HepG2 (cell line): ENCODE measurements around the gene CSNK1D. TPM values are rescaled to one million over a fixed set of nuclear protein-coding genes. Genes with fewer than 3 reads are reported as not detected.
A peak's percentile ranks its signal among the peaks of the same experiment; 100 is the strongest.

Experiments
- ATAC-seq: fragments of 200-7000 bp; cut with Tn5 transposase; 3 replicates; pipeline ENCODE4 v1.9.1; 2020; ENCODE audit warnings: mild to moderate bottlenecking, moderate library complexity
- BruUV-seq: library from RNA; stranded (reverse); fragments of 400-500 nt; replicated peaks from 2 replicates; lab custom pipeline; 2021; lab: Mats Ljungman, UMichigan
- CTCF ChIA-PET: fragments of 300-600 bp; formaldehyde crosslinking; extraction: SDS; loops from one replicate; lab custom pipeline; 2021; ENCODE audit warnings: low total read pairs, inconsistent platforms, low intra/inter-chr PET ratio; lab: Yijun Ruan, JAX
- POLR2A ChIA-PET: fragments of 350-600 bp; sonication (Branson Sonifier 250); formaldehyde crosslinking; loops from one replicate; lab custom pipeline; 2020; ENCODE audit warnings: antibody characterized with exemption, inconsistent platforms; lab: Yijun Ruan, JAX
- DNase-seq: peaks from one replicate; pipeline ENCODE4 v3.0.0-alpha.2; 2015; ENCODE audit warnings: low spot score
- FAIRE-seq: peaks from 3 replicates; lab custom pipeline; 2011; peaks lifted over from hg19 to GRCh38; lab: Jason Lieb, UNC
- H2AFZ ChIP-seq: one replicate; pipeline ENCODE4 v1.6.1; 2011; ENCODE audit warnings: low read length, inconsistent platforms
- H3K27ac ChIP-seq: fragments of 300-600 bp; 3 replicates; pipeline ENCODE4 v1.8.0; 2011; ENCODE audit warnings: mixed run types, mild to moderate bottlenecking, mixed read lengths, low read length, inconsistent platforms; ENCODE audit not compliant: insufficient read depth; ENCODE audit errors: extremely low read length
- H3K27me3 ChIP-seq, 2 experiments: fragments of 200-600 bp in 1 of 2; 2 replicates in 1 of 2; 3 replicates in 1 of 2; pipeline versions ENCODE4 v1.6.0 to v1.8.0; 2011; ENCODE audit warnings: low read length in 2 of 2, mild to moderate bottlenecking in 2 of 2, moderate library complexity in 2 of 2, inconsistent platforms in 1 of 2; ENCODE audit not compliant: insufficient read depth in 2 of 2, control insufficient read depth in 1 of 2
- H3K36me3 ChIP-seq, 2 experiments: fragments of 200-600 bp in 1 of 2; replicated peaks in 1 of 2; 2 replicates in 1 of 2; 3 replicates in 1 of 2; pipeline versions ENCODE4 v1.5.1 to v1.8.0; 2011; ENCODE audit warnings: low read length in 2 of 2, inconsistent platforms in 1 of 2; ENCODE audit not compliant: insufficient read depth in 2 of 2, control insufficient read depth in 1 of 2
- H3K4me1 ChIP-seq: 2 replicates; pipeline ENCODE4 v1.5.1; 2012; ENCODE audit warnings: low read length, inconsistent platforms; ENCODE audit not compliant: insufficient read depth
- H3K4me2 ChIP-seq: 2 replicates; pipeline ENCODE4 v1.6.0; 2011; ENCODE audit warnings: low read depth, low read length, inconsistent platforms
- H3K4me3 ChIP-seq, 3 experiments: fragments of 200-600 bp in 1 of 3; sonication (generic), shearing (Covaris generic) in 1 of 3; replicated peaks in 1 of 3; 2 replicates each; pipeline ENCODE4 v1.5.1; 2011 to 2016; ENCODE audit warnings: low read length in 3 of 3, inconsistent platforms in 2 of 3, low read depth in 2 of 3, mild to moderate bottlenecking in 2 of 3, control low read depth in 1 of 3, mixed read lengths in 1 of 3; ENCODE audit not compliant: insufficient read depth in 1 of 3
- H3K79me2 ChIP-seq: one replicate; pipeline ENCODE4 v1.6.1; 2011; ENCODE audit warnings: low read length, inconsistent platforms; ENCODE audit not compliant: insufficient read depth
- H3K9ac ChIP-seq: 2 replicates; pipeline ENCODE4 v1.6.0; 2011; ENCODE audit warnings: mild to moderate bottlenecking, low read depth, low read length, inconsistent platforms; ENCODE audit not compliant: insufficient read depth
- H3K9me3 ChIP-seq: 2 replicates; pipeline ENCODE4 v1.5.1; 2012; ENCODE audit warnings: mild to moderate bottlenecking, low read length
- H4K20me1 ChIP-seq: 2 replicates; pipeline ENCODE4 v1.6.0; 2011; ENCODE audit warnings: inconsistent platforms, mild to moderate bottlenecking, low read length, moderate library complexity; ENCODE audit not compliant: insufficient read depth
- ATF6 ChIP-seq: sonication (generic); formaldehyde crosslinking; conservative IDR thresholded peaks from 2 replicates; pipeline ENCODE4 v1.4.0; 2020; ENCODE audit warnings: missing genetic modification reagents
- CEBPB ChIP-seq: IDR thresholded peaks from 2 replicates; pipeline ENCODE4 v1.6.1; 2011; ENCODE audit warnings: low read depth, low read length, improper control_type of control experiment, borderline replicate concordance
- EP300 ChIP-seq, 3 experiments: sonication (generic) in 1 of 3; formaldehyde crosslinking in 1 of 3; IDR thresholded peaks; 2 replicates each; pipeline versions ENCODE4 v1.5.1 to v1.6.1; 2011 to 2020; ENCODE audit warnings: low read depth in 2 of 3, low read length in 2 of 3, borderline replicate concordance in 1 of 3, improper control_type of control experiment in 1 of 3, mild to moderate bottlenecking in 1 of 3, missing genetic modification reagents in 1 of 3, moderate library complexity in 1 of 3
- JDP2 ChIP-seq: sonication (generic); formaldehyde crosslinking; IDR thresholded peaks from 2 replicates; pipeline ENCODE4 v1.8.1; 2022; ENCODE audit warnings: missing genetic modification reagents, borderline replicate concordance
- MED8 ChIP-seq: sonication (generic); formaldehyde crosslinking; IDR thresholded peaks from 2 replicates; pipeline ENCODE4 v1.8.1; 2023; ENCODE audit warnings: mild to moderate bottlenecking, missing genetic modification reagents; ENCODE audit not compliant: insufficient replicate concordance
- NCOA1 ChIP-seq: sonication (generic); formaldehyde crosslinking; IDR thresholded peaks from 2 replicates; pipeline ENCODE4 v1.9.0; 2021; ENCODE audit warnings: missing genetic modification reagents
- PCBP1 ChIP-seq: fragments of 200-400 bp; formaldehyde crosslinking; IDR thresholded peaks from 2 replicates; pipeline ENCODE4 v1.6.1; 2017; ENCODE audit warnings: mild to moderate bottlenecking, low read depth, low read length, borderline replicate concordance
- PPARG ChIP-seq: conservative IDR thresholded peaks from 2 replicates; pipeline ENCODE4 v1.6.1; 2016; ENCODE audit warnings: missing biosample characterization, missing genetic modification reagents
- RBFOX2 ChIP-seq: fragments of 200-400 bp; formaldehyde crosslinking; IDR thresholded peaks from 2 replicates; pipeline ENCODE4 v1.6.1; 2017; ENCODE audit warnings: low read depth, mild to moderate bottlenecking, low read length
- SCMH1 ChIP-seq: sonication (generic); formaldehyde crosslinking; IDR thresholded peaks from 2 replicates; pipeline ENCODE4 v1.9.0; 2021; ENCODE audit warnings: missing genetic modification reagents, mild to moderate bottlenecking, borderline replicate concordance
- TBL1XR1 ChIP-seq: fragments of 150-350 bp; IDR thresholded peaks from 2 replicates; pipeline ENCODE4 v1.6.1; 2014; ENCODE audit warnings: borderline replicate concordance, low read length; ENCODE audit not compliant: partially characterized antibody
- ZNF335 ChIP-seq: sonication (generic); formaldehyde crosslinking; IDR thresholded peaks from 2 replicates; pipeline ENCODE4 v1.4.0; 2020; ENCODE audit warnings: missing genetic modification reagents
- ZNF383 ChIP-seq: sonication (generic); formaldehyde crosslinking; IDR thresholded peaks from 2 replicates; pipeline ENCODE4 v1.4.0; 2020; ENCODE audit warnings: missing genetic modification reagents, mild to moderate bottlenecking, borderline replicate concordance
- ZNF451 ChIP-seq: sonication (generic); formaldehyde crosslinking; IDR thresholded peaks from 2 replicates; pipeline ENCODE4 v1.5.0; 2020; ENCODE audit warnings: mild to moderate bottlenecking, missing genetic modification reagents
- ZNF570 ChIP-seq: sonication (generic); formaldehyde crosslinking; IDR thresholded peaks from 2 replicates; pipeline ENCODE4 v1.4.0; 2020; ENCODE audit warnings: mild to moderate bottlenecking, missing genetic modification reagents, borderline replicate concordance
- ZNF605 ChIP-seq: sonication (generic); formaldehyde crosslinking; IDR thresholded peaks from 2 replicates; pipeline ENCODE4 v1.8.0; 2022; ENCODE audit warnings: mild to moderate bottlenecking, missing genetic modification reagents
- ZNF615 ChIP-seq: sonication (generic); formaldehyde crosslinking; IDR thresholded peaks from 2 replicates; pipeline ENCODE4 v1.5.0; 2020; ENCODE audit warnings: mild to moderate bottlenecking, missing genetic modification reagents, borderline replicate concordance
- ZNF672 ChIP-seq: sonication (generic); formaldehyde crosslinking; IDR thresholded peaks from 2 replicates; pipeline ENCODE4 v1.8.1; 2022; ENCODE audit warnings: missing genetic modification reagents
- ZNF777 ChIP-seq: sonication (generic); formaldehyde crosslinking; IDR thresholded peaks from 2 replicates; pipeline ENCODE4 v1.4.0; 2020; ENCODE audit warnings: missing genetic modification reagents
- ZNF790 ChIP-seq: sonication (generic); formaldehyde crosslinking; IDR thresholded peaks from 2 replicates; pipeline ENCODE4 v1.8.0; 2022; ENCODE audit warnings: missing genetic modification reagents, mild to moderate bottlenecking, borderline replicate concordance
- ZZZ3 ChIP-seq: sonication (generic); formaldehyde crosslinking; IDR thresholded peaks from 2 replicates; pipeline ENCODE4 v1.4.0; 2020; ENCODE audit warnings: missing genetic modification reagents, mild to moderate bottlenecking, borderline replicate concordance
- WGBS: methylation state at CpG from one replicate; pipeline ENCODE4 v1.1.6; 2017; ENCODE audit warnings: low lambda C conversion rate; 5-methylcytosine and 5-hydroxymethylcytosine counted together
- in situ Hi-C: cut with HindIII; loops from 2 replicates; pipeline ENCODE4 v1.10.0; 2017; ENCODE audit warnings: low pct_unique_long_range_greater_than_20kb; ENCODE audit not compliant: extremely low pct_ligation_motif_present
- intact Hi-C: fragments of 100-400 bp; cut with micrococcal nuclease; formaldehyde crosslinking; loops from one replicate; pipeline ENCODE4 v1.10.0; 2022; ENCODE audit not compliant: unreplicated experiment
- polyA plus RNA-seq, 8 experiments: library from polyadenylated mRNA; depleted of rRNA in 3 of 8; stranded (reverse) in 7 of 8; unstranded in 1 of 8; fragments of >200 nt; fragmentation: Illumina TruSeq in 4 of 8; extraction: Trizol in 4 of 8; gene quantifications; 2 replicates each; pipeline versions ENCODE4 v1.2.1 to v1.2.3, GENCODE V29; 2011 to 2016; ENCODE audit warnings: low read depth in 4 of 8, missing spikeins in 1 of 8, mixed read lengths in 1 of 8; ENCODE audit not compliant: insufficient read depth in 1 of 8
- total RNA-seq, 5 experiments: library from RNA; depleted of rRNA; stranded (reverse); fragments of >200 nt; fragmentation: Illumina TruSeq; extraction: Trizol; gene quantifications; 2 replicates each; pipeline ENCODE4 v1.2.3, GENCODE V29; 2016; ENCODE audit warnings: low read depth in 1 of 5

The CSNK1D gene
- total and polyA plus RNA-seq, 2 of the 13 experiments (the other 11 are each of a cell fraction or from before 2014, with no cell fraction given): 31.5 to 128 TPM

GRCh38 chr17:82243648-82244412, 29.7 kb downstream of the CSNK1D start:
- intact Hi-C loops (loop anchor here (1.0 kb wide), 1 partner anchor 77 kb away; no protein-coding TSS in a partner anchor), in situ Hi-C loops (loop anchor here (5.0 kb wide), 1 partner anchor 78 kb away; no protein-coding TSS in a partner anchor)
- no peak overlapping the region; the same call in 1 of the 2 replicates for H3K9ac ChIP-seq
- peak overlapping the region; percentile 72 for H3K27ac ChIP-seq
- no peak overlapping the region; the same call in 1 of the 2 replicates for H3K4me2 ChIP-seq
- H3K27me3 ChIP-seq: no peaks in the 10 kb centered on the region
- peaks cover 77% of the 10 kb centered on the region for H4K20me1 ChIP-seq
- H3K4me1 ChIP-seq: peaks cover 55% of the 10 kb centered on the region
- no peak for DNase-seq
- TSS peak; percentile 46 for BruUV-seq
- WGBS: 94% methylated on average over 18 of the region's 19 CpGs
- no peak for FAIRE-seq
- CTCF ChIA-PET: interaction anchor here (1.9 kb wide), 1 partner anchor 77 kb away, joined by 13 read pairs; no protein-coding TSS in a partner anchor
- no peak overlapping the region for H2AFZ ChIP-seq
- H3K9me3 ChIP-seq: no peaks in the 10 kb centered on the region
- H3K79me2 ChIP-seq: no peaks in the 10 kb centered on the region
- no peak for ATAC-seq
- POLR2A ChIA-PET: interaction anchor here (0.8 to 7.2 kb wide), 12 partner anchors 7 to 103 kb away, joined by 3 to 96 read pairs (median 26); partner anchors contain the start of genes CCDC57, CSNK1D and SLC16A3
- H3K4me3 ChIP-seq: no peak overlapping the region
- peaks cover 40 to 58% of the 10 kb centered on the region in 2 experiments for H3K36me3 ChIP-seq
- TF ChIP-seq TBL1XR1: no peak
- no peak for TF ChIP-seq ZNF383
- TF ChIP-seq ZNF451 (CRISPR knock-in tag): no peak
- TF ChIP-seq ZNF335 (CRISPR knock-in tag): 0 out of 2 replicates have a peak, but pooled peaks have one; percentile 29
- TF ChIP-seq ZNF605 (CRISPR knock-in tag): no peak
- TF ChIP-seq ZNF790: no peak
- 0 out of 2 replicates have a peak, but pooled peaks have one; percentile 6 for TF ChIP-seq ZZZ3 (CRISPR knock-in tag)
- no peak for TF ChIP-seq ZNF570 (CRISPR knock-in tag)
- TF ChIP-seq PPARG (CRISPR knock-in tag): no peak
- TF ChIP-seq ZNF777: no peak
- no peak for TF ChIP-seq SCMH1
- no peak for TF ChIP-seq CEBPB
- 0 out of 2 replicates have a peak, but pooled peaks have one; percentile 15 for TF ChIP-seq RBFOX2
- TF ChIP-seq MED8 (CRISPR knock-in tag): no peak
- TF ChIP-seq ATF6 (CRISPR knock-in tag): no peak
- peak; percentile 48; the same call in 1 of the 2 replicates for TF ChIP-seq ZNF672 (CRISPR knock-in tag)
- TF ChIP-seq NCOA1 (CRISPR knock-in tag): no peak
- TF ChIP-seq ZNF615 (CRISPR knock-in tag): 0 out of 2 replicates have a peak, but pooled peaks have one; percentile 32
- TF ChIP-seq PCBP1: 0 out of 2 replicates have a peak, but pooled peaks have one; percentile 13
- TF ChIP-seq JDP2: no peak
- no peak for TF ChIP-seq EP300 (IDR thresholded peaks at IDR 0.05; ENCODE audit: low read depth in 2 of 2, low read length in 2 of 2)
- TF ChIP-seq EP300 (CRISPR knock-in tag; IDR thresholded peaks at IDR 0.05; ENCODE audit: borderline replicate concordance): no peak
